SK-N-SH treated with all-trans-retinoic acid at 6 μM for 48 hours (cell line): ENCODE results near the gene RABGAP1L.

Source experiments
- BACH2 ChIP-seq: fragments of 250-450 bp; sonication (Bioruptor Pico); IDR thresholded peaks from 2 replicates; pipeline ENCODE4 v1.9.0; 2021; ENCODE audit warnings: mild to moderate bottlenecking, borderline replicate concordance
- OSR1 ChIP-seq: fragments of 250-450 bp; sonication (Bioruptor Pico); IDR thresholded peaks from 2 replicates; pipeline ENCODE4 v1.8.0; 2022; ENCODE audit warnings: moderate library complexity, mild to moderate bottlenecking, inconsistent platforms
- PATZ1 ChIP-seq: fragments of 250-450 bp; sonication (Bioruptor Pico); IDR thresholded peaks from 2 replicates; pipeline ENCODE4 v1.8.0; 2020; ENCODE audit warnings: mild to moderate bottlenecking, moderate library complexity, borderline replicate concordance
- PPARA ChIP-seq: fragments of 250-450 bp; sonication (Bioruptor Pico); IDR thresholded peaks from 2 replicates; pipeline ENCODE4 v1.5.0; 2020; ENCODE audit warnings: mild to moderate bottlenecking, borderline replicate concordance
- RARB ChIP-seq: fragments of 250-450 bp; sonication (Bioruptor Pico); IDR thresholded peaks from 2 replicates; pipeline ENCODE4 v1.8.0; 2021; ENCODE audit warnings: mild to moderate bottlenecking, moderate library complexity
- SNAI2 ChIP-seq: fragments of 250-450 bp; sonication (Bioruptor Pico); IDR thresholded peaks from 2 replicates; pipeline ENCODE4 v1.5.0; 2020; ENCODE audit warnings: mild to moderate bottlenecking, moderate library complexity
- TCF4 ChIP-seq: fragments of 250-450 bp; sonication (Bioruptor Pico); IDR thresholded peaks from 2 replicates; pipeline ENCODE4 v1.8.0; 2021; ENCODE audit warnings: mild to moderate bottlenecking, moderate library complexity, borderline replicate concordance
- TSHZ2 ChIP-seq: fragments of 250-450 bp; sonication (Bioruptor Pico); IDR thresholded peaks from 2 replicates; pipeline ENCODE4 v1.5.0; 2020; ENCODE audit warnings: mild to moderate bottlenecking, moderate library complexity
- ZFP30 ChIP-seq: fragments of 450-650 bp; formaldehyde crosslinking; IDR thresholded peaks from 2 replicates; pipeline ENCODE4 v1.5.0; 2022; ENCODE audit warnings: mild to moderate bottlenecking, moderate library complexity
- ZNF565 ChIP-seq: fragments of 450-650 bp; formaldehyde crosslinking; conservative IDR thresholded peaks from 2 replicates; pipeline ENCODE4 v1.5.0; 2020; ENCODE audit warnings: low read depth, mild to moderate bottlenecking, moderate library complexity
- ZNF70 ChIP-seq: fragments of 450-650 bp; formaldehyde crosslinking; IDR thresholded peaks from 2 replicates; pipeline ENCODE4 v1.5.0; 2020; ENCODE audit warnings: mild to moderate bottlenecking, moderate library complexity

- TF ChIP-seq ZNF565 (CRISPR knock-in tag), result no peak
- no peak for TF ChIP-seq BACH2 (CRISPR knock-in tag)
- no peak for TF ChIP-seq PATZ1 (CRISPR knock-in tag)
- no peak for TF ChIP-seq SNAI2 (CRISPR knock-in tag)
- no peak for TF ChIP-seq OSR1
- TF ChIP-seq TCF4, result no peak
- TF ChIP-seq ZFP30 (CRISPR knock-in tag), result no peak
- no peak for TF ChIP-seq ZNF70 (CRISPR knock-in tag)
- TF ChIP-seq PPARA (CRISPR knock-in tag), result no peak
- no peak for TF ChIP-seq RARB (CRISPR knock-in tag)
- no peak for TF ChIP-seq TSHZ2 (CRISPR knock-in tag)
Observed at GRCh38 chr1:174376030-174376429, 216.7 kb downstream of the RABGAP1L start.
